ENCODE data around the gene SNX25. TPM values are rescaled to one million over a fixed set of nuclear protein-coding genes. Genes with fewer than 3 reads are reported as not detected.

Gene SNX25
- total RNA-seq, 1 experiment from 2014 or later = 16.7 TPM

GRCh38 chr4:185339941-185340340 is 130.5 kb downstream of the SNX25 start:
- DNase-seq (ENCODE audit: low read depth, low spot score) (no peak), ATAC-seq (no peak)
- Histone ChIP-seq H3K36me3 (ENCODE audit: control insufficient read depth, insufficient read depth, low read length) (no peaks in the 10 kb centered on the region; the same call in 1 of the 2 replicates), H3K9me3 (ENCODE audit: control insufficient read depth, insufficient read depth, low read depth, low read length) (no peaks in the 10 kb centered on the region), H3K27ac (ENCODE audit: low read length) (no peak overlapping the region), H3K4me3 (ENCODE audit: low read depth in 2 of 2, low read length in 2 of 2) (no peak overlapping the region), H3K4me1 (ENCODE audit: control insufficient read depth, insufficient read depth, low read length) (no peaks in the 10 kb centered on the region), H3K27me3 (ENCODE audit: control insufficient read depth, insufficient read depth, low read length) (no peaks in the 10 kb centered on the region)
- intact Hi-C loops (cut with micrococcal nuclease; ENCODE audit: unreplicated experiment) (no loop called here), in situ Hi-C loops (cut with HindIII; ENCODE audit: low pct_unique_long_range_greater_than_20kb, low sequenced_read_pairs) (no loop called here)
- ChIA-PET POLR2A (no interaction called here), CTCF (no interaction called here)
- TF ChIP-seq SIN3A (IDR thresholded peaks at IDR 0.05; ENCODE audit: borderline replicate concordance, insufficient read depth, low read depth, low read length) (no peak), TCF7L2 (IDR thresholded peaks at IDR 0.05; ENCODE audit: low read depth, low read length) (no peak), POLR2AphosphoS5 (IDR thresholded peaks at IDR 0.05; ENCODE audit: low read depth, low read length) (no peak), CTCF (IDR thresholded peaks at IDR 0.05) (no peak)
- TF ChIP-seq, protein P1, sequence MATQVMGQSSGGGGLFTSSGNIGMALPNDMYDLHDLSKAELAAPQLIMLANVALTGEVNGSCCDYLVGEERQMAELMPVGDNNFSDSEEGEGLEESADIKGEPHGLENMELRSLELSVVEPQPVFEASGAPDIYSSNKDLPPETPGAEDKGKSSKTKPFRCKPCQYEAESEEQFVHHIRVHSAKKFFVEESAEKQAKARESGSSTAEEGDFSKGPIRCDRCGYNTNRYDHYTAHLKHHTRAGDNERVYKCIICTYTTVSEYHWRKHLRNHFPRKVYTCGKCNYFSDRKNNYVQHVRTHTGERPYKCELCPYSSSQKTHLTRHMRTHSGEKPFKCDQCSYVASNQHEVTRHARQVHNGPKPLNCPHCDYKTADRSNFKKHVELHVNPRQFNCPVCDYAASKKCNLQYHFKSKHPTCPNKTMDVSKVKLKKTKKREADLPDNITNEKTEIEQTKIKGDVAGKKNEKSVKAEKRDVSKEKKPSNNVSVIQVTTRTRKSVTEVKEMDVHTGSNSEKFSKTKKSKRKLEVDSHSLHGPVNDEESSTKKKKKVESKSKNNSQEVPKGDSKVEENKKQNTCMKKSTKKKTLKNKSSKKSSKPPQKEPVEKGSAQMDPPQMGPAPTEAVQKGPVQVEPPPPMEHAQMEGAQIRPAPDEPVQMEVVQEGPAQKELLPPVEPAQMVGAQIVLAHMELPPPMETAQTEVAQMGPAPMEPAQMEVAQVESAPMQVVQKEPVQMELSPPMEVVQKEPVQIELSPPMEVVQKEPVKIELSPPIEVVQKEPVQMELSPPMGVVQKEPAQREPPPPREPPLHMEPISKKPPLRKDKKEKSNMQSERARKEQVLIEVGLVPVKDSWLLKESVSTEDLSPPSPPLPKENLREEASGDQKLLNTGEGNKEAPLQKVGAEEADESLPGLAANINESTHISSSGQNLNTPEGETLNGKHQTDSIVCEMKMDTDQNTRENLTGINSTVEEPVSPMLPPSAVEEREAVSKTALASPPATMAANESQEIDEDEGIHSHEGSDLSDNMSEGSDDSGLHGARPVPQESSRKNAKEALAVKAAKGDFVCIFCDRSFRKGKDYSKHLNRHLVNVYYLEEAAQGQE (IDR thresholded peaks at IDR 0.05; ENCODE audit: insufficient read depth in 1 of 2, low read depth in 2 of 2, low read length in 1 of 2) = no peak
- BruUV-seq (replicated peaks) = no TSS peak

GRCh38 chr4:185341377-185341776 is 132.0 kb downstream of the SNX25 start:
- Histone ChIP-seq H3K36me3 (ENCODE audit: control insufficient read depth, insufficient read depth, low read length) (no peaks in the 10 kb centered on the region; the same call in 1 of the 2 replicates), H3K27ac (ENCODE audit: low read length) (no peak overlapping the region), H3K9me3 (ENCODE audit: control insufficient read depth, insufficient read depth, low read depth, low read length) (no peaks in the 10 kb centered on the region), H3K4me1 (ENCODE audit: control insufficient read depth, insufficient read depth, low read length) (no peaks in the 10 kb centered on the region), H3K27me3 (ENCODE audit: control insufficient read depth, insufficient read depth, low read length) (no peaks in the 10 kb centered on the region), H3K4me3 (ENCODE audit: low read depth in 2 of 2, low read length in 2 of 2) (no peak overlapping the region)
- in situ Hi-C loops (cut with HindIII; ENCODE audit: low pct_unique_long_range_greater_than_20kb, low sequenced_read_pairs) (no loop called here), intact Hi-C loops (cut with micrococcal nuclease; ENCODE audit: unreplicated experiment) (no loop called here)
- DNase-seq (ENCODE audit: low read depth, low spot score) (no peak), ATAC-seq (no peak)
- BruUV-seq (replicated peaks) = no TSS peak
- TF ChIP-seq SIN3A (IDR thresholded peaks at IDR 0.05; ENCODE audit: borderline replicate concordance, insufficient read depth, low read depth, low read length) (no peak), POLR2AphosphoS5 (IDR thresholded peaks at IDR 0.05; ENCODE audit: low read depth, low read length) (no peak), CTCF (IDR thresholded peaks at IDR 0.05) (no peak), TCF7L2 (IDR thresholded peaks at IDR 0.05; ENCODE audit: low read depth, low read length) (no peak)
- TF ChIP-seq, protein P1 (IDR thresholded peaks at IDR 0.05; ENCODE audit: insufficient read depth in 1 of 2, low read depth in 2 of 2, low read length in 1 of 2) = no peak
- CTCF ChIA-PET = no interaction called here
- POLR2A ChIA-PET = no interaction called here
